Endothelial cell of umbilical vein (primary cell): ENCODE data around the gene DCUN1D4. TPM values are rescaled to one million over a fixed set of nuclear protein-coding genes. Genes with fewer than 3 reads are reported as not detected.

Source experiments
- BruUV-seq: library from RNA; stranded (reverse); fragments of 400-500 nt; replicated peaks from 2 replicates; lab custom pipeline; 2021; lab: Mats Ljungman, UMichigan
- CTCF ChIA-PET: fragments of 300-600, 350-600 bp; sonication (Branson Sonifier 250); formaldehyde crosslinking; loops from one replicate; lab custom pipeline; 2021; ENCODE audit warnings: antibody characterized with exemption, inconsistent platforms; lab: Charles Lee
- POLR2A ChIA-PET: fragments of 300-600, 350-600 bp; sonication (Branson Sonifier 250); formaldehyde crosslinking; loops from one replicate; lab custom pipeline; 2021; ENCODE audit warnings: antibody characterized with exemption, inconsistent platforms; lab: Charles Lee
- DNase-seq: peaks from one replicate; pipeline ENCODE4 v3.0.0-alpha.2; 2011; ENCODE audit warnings: low read depth, low spot score
- FAIRE-seq: peaks from 2 replicates; lab custom pipeline; 2011; peaks lifted over from hg19 to GRCh38; lab: Jason Lieb, UNC
- H2AFZ ChIP-seq: 2 replicates; pipeline ENCODE4 v1.6.0; 2012; ENCODE audit warnings: low read depth, low read length, control low read depth, inconsistent platforms
- H3K27ac ChIP-seq: 2 replicates; pipeline ENCODE4 v1.5.1; 2011; ENCODE audit warnings: low read depth, mild to moderate bottlenecking, control low read depth, low read length, moderate library complexity; ENCODE audit not compliant: insufficient read depth
- H3K27me3 ChIP-seq, 2 experiments: 2 replicates each; pipeline versions ENCODE4 v1.6.0 to v1.6.1; 2011; ENCODE audit warnings: low read length in 2 of 2, mixed read lengths in 1 of 2; ENCODE audit not compliant: control insufficient read depth in 2 of 2, insufficient read depth in 2 of 2
- H3K36me3 ChIP-seq, 2 experiments: 2 replicates in 1 of 2; 3 replicates in 1 of 2; pipeline ENCODE4 v1.5.1; 2011; ENCODE audit warnings: low read length in 2 of 2, mild to moderate bottlenecking in 1 of 2, moderate library complexity in 1 of 2; ENCODE audit not compliant: control insufficient read depth in 2 of 2, insufficient read depth in 2 of 2; ENCODE audit errors: extremely low read depth in 1 of 2
- H3K4me1 ChIP-seq: 3 replicates; pipeline ENCODE4 v1.5.1; 2011; ENCODE audit warnings: mild to moderate bottlenecking, low read length; ENCODE audit not compliant: control insufficient read depth, insufficient read depth; ENCODE audit errors: extremely low read depth
- H3K4me2 ChIP-seq: 2 replicates; pipeline ENCODE4 v1.6.1; 2011; ENCODE audit warnings: low read length, control low read depth, mixed read lengths; ENCODE audit not compliant: insufficient read depth
- H3K4me3 ChIP-seq, 3 experiments: fragments of 200-600 bp in 1 of 3; sonication (generic), shearing (Covaris generic) in 1 of 3; replicated peaks in 1 of 3; 2 replicates each; pipeline ENCODE4 v1.5.1; 2011 to 2016; ENCODE audit warnings: control low read depth in 3 of 3, low read length in 3 of 3, mild to moderate bottlenecking in 2 of 3, inconsistent platforms in 1 of 3, low read depth in 1 of 3, moderate library complexity in 1 of 3; ENCODE audit not compliant: insufficient read depth in 1 of 3
- H3K79me2 ChIP-seq: 2 replicates; pipeline ENCODE4 v1.6.0; 2012; ENCODE audit warnings: low read length, inconsistent platforms; ENCODE audit not compliant: control insufficient read depth, insufficient read depth
- H3K9ac ChIP-seq: replicated peaks from 2 replicates; pipeline ENCODE3; 2011; ENCODE audit warnings: low read length, control low read depth; ENCODE audit not compliant: insufficient read depth; ENCODE audit errors: extremely low read depth
- H3K9me1 ChIP-seq: replicated peaks from 3 replicates; pipeline ENCODE4 v1.6.0; 2011; ENCODE audit warnings: mild to moderate bottlenecking, low read length; ENCODE audit not compliant: control insufficient read depth, insufficient read depth; ENCODE audit errors: extremely low read depth
- H3K9me3 ChIP-seq: replicated peaks from 2 replicates; pipeline ENCODE4 v1.5.1; 2012; ENCODE audit warnings: low read length, inconsistent platforms; ENCODE audit not compliant: control insufficient read depth, insufficient read depth
- H4K20me1 ChIP-seq: replicated peaks from 2 replicates; pipeline ENCODE3; 2011; ENCODE audit warnings: mild to moderate bottlenecking, low read length; ENCODE audit not compliant: control insufficient read depth, insufficient read depth; ENCODE audit errors: extremely low read depth
- FOS ChIP-seq: IDR thresholded peaks from 2 replicates; pipeline ENCODE4 v1.6.1; 2011; ENCODE audit warnings: mild to moderate bottlenecking, low read length, moderate library complexity, borderline replicate concordance; ENCODE audit not compliant: insufficient read depth
- GATA2 ChIP-seq: IDR thresholded peaks from 2 replicates; pipeline ENCODE4 v1.7.0; 2011; ENCODE audit warnings: low read depth, mild to moderate bottlenecking, moderate library complexity, mixed read lengths, low read length; ENCODE audit not compliant: insufficient read length, insufficient read depth
- MAX ChIP-seq: IDR thresholded peaks from 2 replicates; pipeline ENCODE4 v1.6.1; 2011; ENCODE audit not compliant: insufficient read depth, insufficient read length
- MYC ChIP-seq: IDR thresholded peaks from one replicate; pipeline ENCODE4 v1.6.1; 2011; ENCODE audit warnings: mild to moderate bottlenecking, low read depth, low read length
- POLR2AphosphoS5 ChIP-seq: IDR thresholded peaks from 2 replicates; pipeline ENCODE4 v1.6.1; 2012; ENCODE audit warnings: low read depth, mild to moderate bottlenecking, control low read depth, low read length, moderate library complexity; ENCODE audit not compliant: insufficient read depth
- dilution Hi-C: fragments of 300-500 bp; cut with MboI; formaldehyde crosslinking; loops from one replicate; pipeline ENCODE4 v1.15.0; 2019; ENCODE audit warnings: low sequenced_read_pairs; ENCODE audit not compliant: extremely low pct_ligation_motif_present
- intact Hi-C: fragments of 100-400 bp; cut with micrococcal nuclease; formaldehyde crosslinking; loops from one replicate; pipeline ENCODE4 v1.10.0; 2022
- polyA plus RNA-seq, 4 experiments: library from polyadenylated mRNA; depleted of rRNA in 3 of 4; stranded (reverse) in 3 of 4; unstranded in 1 of 4; fragments of >200 nt; gene quantifications; 2 replicates each; pipeline versions ENCODE4 v1.2.1 to v1.2.3, GENCODE V29; 2011 to 2012; ENCODE audit warnings: missing spikeins in 1 of 4
- total RNA-seq: library from RNA; stranded (reverse); gene quantifications from 2 replicates; pipeline ENCODE4 v1.2.3, GENCODE V29; 2021

DCUN1D4 gene
- total and polyA plus RNA-seq, 2 donors (not counting 3 experiments of a cell fraction or from before 2014, with no cell fraction given), result 24.8 to 50.6 TPM

- DNase-seq, result no peak
These were observed 100.3 kb downstream of the DCUN1D4 start for GRCh38 chr4:51943221-51943620.

GRCh38 chr4:51958199-51958968, 115.4 kb downstream of the DCUN1D4 start:
- intact Hi-C loops, result no loop called here
- dilution Hi-C loops, result no loop called here
- H3K27ac ChIP-seq, result no peak overlapping the region
- H3K9me1 ChIP-seq, result no peaks in the 10 kb centered on the region
- peaks cover 1 to 3% of the 10 kb centered on the region in 2 experiments for H3K27me3 ChIP-seq
- BruUV-seq, result no TSS peak
- CTCF ChIA-PET, result no interaction called here
- TF ChIP-seq FOS (no peak), MYC (no peak), POLR2AphosphoS5 (no peak), MAX (no peak)
- no peak overlapping the region for H3K9ac ChIP-seq
- DNase-seq (no peak), FAIRE-seq (no peak)
- no peaks in the 10 kb centered on the region for H3K79me2 ChIP-seq
- H3K36me3 ChIP-seq, result no peaks in the 10 kb centered on the region
- H3K4me1 ChIP-seq, result no peaks in the 10 kb centered on the region
- no peak overlapping the region for H3K4me2 ChIP-seq
- H3K9me3 ChIP-seq, result no peaks in the 10 kb centered on the region
- H2AFZ ChIP-seq, result no peak overlapping the region
- POLR2A ChIA-PET, result no interaction called here
- no peaks in the 10 kb centered on the region for H4K20me1 ChIP-seq
- H3K4me3 ChIP-seq, result no peak overlapping the region

More at GRCh38 chr4:51943221-51943620, 100.3 kb downstream of the DCUN1D4 start:
- H3K27ac ChIP-seq, result no peak overlapping the region
- no peak overlapping the region for H3K4me2 ChIP-seq
- no peaks in the 10 kb centered on the region for H3K9me3 ChIP-seq
- H3K4me1 ChIP-seq, result no peaks in the 10 kb centered on the region
- CTCF ChIA-PET, result no interaction called here
- H2AFZ ChIP-seq, result no peak overlapping the region
- BruUV-seq, result no TSS peak
- FAIRE-seq, result no peak
- no peaks in the 10 kb centered on the region for H3K27me3 ChIP-seq
- no peak overlapping the region for H3K4me3 ChIP-seq
- no peaks in the 10 kb centered on the region for H3K9me1 ChIP-seq
- no peak for TF ChIP-seq GATA2
- TF ChIP-seq FOS, result no peak
- dilution Hi-C loops (no loop called here), intact Hi-C loops (no loop called here)
- H3K79me2 ChIP-seq, result no peaks in the 10 kb centered on the region
- no peak overlapping the region for H3K9ac ChIP-seq
- H3K36me3 ChIP-seq, result no peaks in the 10 kb centered on the region
- POLR2A ChIA-PET, result no interaction called here
- H4K20me1 ChIP-seq, result no peaks in the 10 kb centered on the region
